ENCODE data around the gene CLDN6.

The CLDN6 gene

DNA sequence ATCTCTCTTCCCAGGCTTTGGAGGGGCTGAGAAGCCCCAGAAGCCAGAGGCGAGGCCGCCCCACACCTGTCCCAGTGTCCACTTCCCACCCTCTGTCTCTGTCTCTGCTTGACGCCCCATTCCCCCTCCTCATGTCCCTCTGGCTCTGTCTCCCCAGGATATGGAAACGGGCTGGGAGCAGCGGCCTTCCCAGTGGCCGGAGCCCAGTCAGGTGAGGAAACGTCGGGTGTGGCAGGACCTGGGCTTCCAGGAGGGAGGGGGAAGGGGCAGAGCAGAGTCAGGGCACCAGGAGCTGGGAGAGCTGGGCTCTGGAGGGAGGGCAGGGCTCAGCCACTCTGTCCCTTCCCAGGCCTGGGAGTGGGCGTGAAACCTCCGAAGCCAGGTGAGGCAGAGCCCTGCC lies 27.1 kb downstream of the CLDN6 start:
- no peaks in the 10 kb centered on the region for H3K79me2 ChIP-seq (ENCODE audit: control insufficient read depth, low read length)
- no peaks in the 10 kb centered on the region for H3K36me3 ChIP-seq (ENCODE audit: control insufficient read depth, low read length)
- no peaks in the 10 kb centered on the region for H3F3A ChIP-seq (ENCODE audit: control insufficient read depth, insufficient read depth)
- no peak overlapping the region for H3K4me2 ChIP-seq (ENCODE audit: low read length)
- H3K27me3 ChIP-seq (ENCODE audit: control insufficient read depth, low read length): peaks cover 35% of the 10 kb centered on the region; the same call in 1 of the 2 replicates
- H3K9me2 ChIP-seq (replicated peaks; ENCODE audit: control insufficient read depth, low read length): no peaks in the 10 kb centered on the region
- H3K4me3 ChIP-seq (ENCODE audit: low read length): no peak overlapping the region
- H3K9me3 ChIP-seq (ENCODE audit: control insufficient read depth, insufficient read depth, low read length): no peaks in the 10 kb centered on the region
- H4K20me1 ChIP-seq (ENCODE audit: control insufficient read depth, insufficient read depth, low read depth, low read length): no peaks in the 10 kb centered on the region
- no peak overlapping the region for H3K27ac ChIP-seq (ENCODE audit: low read depth, low read length)
- H3K4me1 ChIP-seq (ENCODE audit: control insufficient read depth, low read length): no peaks in the 10 kb centered on the region
- TF ChIP-seq, protein P1, sequence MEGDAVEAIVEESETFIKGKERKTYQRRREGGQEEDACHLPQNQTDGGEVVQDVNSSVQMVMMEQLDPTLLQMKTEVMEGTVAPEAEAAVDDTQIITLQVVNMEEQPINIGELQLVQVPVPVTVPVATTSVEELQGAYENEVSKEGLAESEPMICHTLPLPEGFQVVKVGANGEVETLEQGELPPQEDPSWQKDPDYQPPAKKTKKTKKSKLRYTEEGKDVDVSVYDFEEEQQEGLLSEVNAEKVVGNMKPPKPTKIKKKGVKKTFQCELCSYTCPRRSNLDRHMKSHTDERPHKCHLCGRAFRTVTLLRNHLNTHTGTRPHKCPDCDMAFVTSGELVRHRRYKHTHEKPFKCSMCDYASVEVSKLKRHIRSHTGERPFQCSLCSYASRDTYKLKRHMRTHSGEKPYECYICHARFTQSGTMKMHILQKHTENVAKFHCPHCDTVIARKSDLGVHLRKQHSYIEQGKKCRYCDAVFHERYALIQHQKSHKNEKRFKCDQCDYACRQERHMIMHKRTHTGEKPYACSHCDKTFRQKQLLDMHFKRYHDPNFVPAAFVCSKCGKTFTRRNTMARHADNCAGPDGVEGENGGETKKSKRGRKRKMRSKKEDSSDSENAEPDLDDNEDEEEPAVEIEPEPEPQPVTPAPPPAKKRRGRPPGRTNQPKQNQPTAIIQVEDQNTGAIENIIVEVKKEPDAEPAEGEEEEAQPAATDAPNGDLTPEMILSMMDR (IDR thresholded peaks at IDR 0.05; ENCODE audit: low read depth, low read length, poor library complexity, severe bottlenecking): no peak
- TF ChIP-seq EZH2phosphoT487 (IDR thresholded peaks at IDR 0.05; ENCODE audit: borderline replicate concordance, low read length): no peak

DNA sequence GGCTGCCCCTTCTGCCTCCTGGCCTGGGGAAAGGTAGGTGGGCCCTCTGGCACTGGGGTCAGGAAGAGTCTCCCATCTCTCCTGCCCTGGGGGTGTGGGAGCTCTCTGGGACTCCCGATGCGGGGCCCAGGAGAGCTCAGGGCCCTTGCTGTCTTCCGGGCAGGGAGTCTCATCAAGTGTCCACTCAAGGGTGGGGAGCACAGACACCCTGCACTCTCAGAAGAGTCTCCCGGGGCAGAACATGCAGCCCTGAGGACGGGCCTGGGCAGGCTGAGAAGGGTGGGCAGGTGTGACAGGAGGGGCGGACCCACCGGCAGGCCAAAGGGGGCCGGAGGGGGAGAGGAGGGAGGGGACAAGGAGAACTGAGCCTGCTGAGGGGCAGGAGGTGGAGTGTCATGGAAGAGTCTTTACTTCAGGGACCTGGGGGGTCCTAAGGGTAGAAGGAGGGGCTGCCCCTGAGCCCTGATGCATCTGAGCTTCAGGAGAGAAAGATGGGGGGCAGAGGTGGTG lies 29.3 kb downstream of the CLDN6 start:
- Histone ChIP-seq H3K27me3 (ENCODE audit: control insufficient read depth, low read length) (peaks cover 39% of the 10 kb centered on the region; the same call in 1 of the 2 replicates), H3K4me3 (ENCODE audit: low read length) (no peak overlapping the region), H3K36me3 (ENCODE audit: control insufficient read depth, low read length) (no peaks in the 10 kb centered on the region), H3K4me1 (ENCODE audit: control insufficient read depth, low read length) (peaks cover 4% of the 10 kb centered on the region), H3K79me2 (ENCODE audit: control insufficient read depth, low read length) (no peaks in the 10 kb centered on the region), H3K9me3 (ENCODE audit: control insufficient read depth, insufficient read depth, low read length) (no peaks in the 10 kb centered on the region), H3K4me2 (ENCODE audit: low read length) (no peak overlapping the region), H4K20me1 (ENCODE audit: control insufficient read depth, insufficient read depth, low read depth, low read length) (no peaks in the 10 kb centered on the region), H3K9me2 (replicated peaks; ENCODE audit: control insufficient read depth, low read length) (no peaks in the 10 kb centered on the region), H3K27ac (ENCODE audit: low read depth, low read length) (no peak overlapping the region), H3F3A (ENCODE audit: control insufficient read depth, insufficient read depth) (no peaks in the 10 kb centered on the region)
- TF ChIP-seq, protein P1 (IDR thresholded peaks at IDR 0.05; ENCODE audit: low read depth, low read length, poor library complexity, severe bottlenecking): no peak
- no peak for TF ChIP-seq EZH2phosphoT487 (IDR thresholded peaks at IDR 0.05; ENCODE audit: borderline replicate concordance, low read length)

DNA sequence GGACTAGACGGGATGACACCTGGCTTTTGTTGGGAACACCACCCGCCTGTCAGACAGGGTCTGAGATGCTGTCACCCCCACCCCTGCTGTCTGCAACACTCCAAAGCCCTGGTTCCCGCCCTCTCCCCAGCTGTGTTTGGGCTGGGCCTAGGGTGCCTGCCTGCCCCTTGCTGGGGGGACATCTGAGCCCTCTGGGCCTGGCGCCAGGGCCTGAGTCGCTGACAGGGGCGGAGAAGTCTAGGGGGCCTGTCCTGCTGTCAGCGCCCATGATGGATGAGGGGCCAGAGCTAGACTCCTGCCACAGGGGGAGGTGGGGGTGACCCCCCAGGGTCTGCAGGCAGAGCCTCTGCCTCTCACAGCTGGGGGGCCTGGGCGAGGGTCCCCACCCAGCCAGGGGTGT lies 30.1 kb downstream of the CLDN6 start:
- no peaks in the 10 kb centered on the region for H3K36me3 ChIP-seq (ENCODE audit: control insufficient read depth, low read length)
- H3K9me2 ChIP-seq (replicated peaks; ENCODE audit: control insufficient read depth, low read length): no peaks in the 10 kb centered on the region
- no peak overlapping the region for H3K4me2 ChIP-seq (ENCODE audit: low read length)
- H3K79me2 ChIP-seq (ENCODE audit: control insufficient read depth, low read length): no peaks in the 10 kb centered on the region
- TF ChIP-seq, protein P1 (IDR thresholded peaks at IDR 0.05; ENCODE audit: low read depth, low read length, poor library complexity, severe bottlenecking): no peak
- TF ChIP-seq EZH2phosphoT487 (IDR thresholded peaks at IDR 0.05; ENCODE audit: borderline replicate concordance, low read length): no peak
- no peak overlapping the region for H3K27ac ChIP-seq (ENCODE audit: low read depth, low read length)
- no peaks in the 10 kb centered on the region for H3K9me3 ChIP-seq (ENCODE audit: control insufficient read depth, insufficient read depth, low read length)
- no peak overlapping the region for H3K4me3 ChIP-seq (ENCODE audit: low read length)
- peaks cover 9% of the 10 kb centered on the region for H3K4me1 ChIP-seq (ENCODE audit: control insufficient read depth, low read length)
- no peaks in the 10 kb centered on the region for H4K20me1 ChIP-seq (ENCODE audit: control insufficient read depth, insufficient read depth, low read depth, low read length)
- peaks cover 3% of the 10 kb centered on the region for H3F3A ChIP-seq (ENCODE audit: control insufficient read depth, insufficient read depth)
- peaks cover 39% of the 10 kb centered on the region; the same call in 1 of the 2 replicates for H3K27me3 ChIP-seq (ENCODE audit: control insufficient read depth, low read length)
